ENCODE results near the gene LTF.
"Not testable (repeated sequence)": the region's sequence is repeated elsewhere in the genome, so short reads cannot be mapped to it uniquely, and the experiment has no call there.

Gene LTF

GRCh38 chr3:46398186-46398955, 66.3 kb downstream of the LTF start:
- H3K27ac ChIP-seq: no peak overlapping the region

GRCh38 chr3:46397111-46397510, 67.6 kb downstream of the LTF start:
- TF ChIP-seq CTCF (conservative IDR thresholded peaks at IDR 0.05): no peak
- H3K27ac ChIP-seq: no peak overlapping the region

More at GRCh38 chr3:46398186-46398955, 66.3 kb downstream of the LTF start:
- no peak for TF ChIP-seq CTCF (conservative IDR thresholded peaks at IDR 0.05)

GRCh38 chr3:46395766-46396530, 68.8 kb downstream of the LTF start:
- no peak overlapping the region for H3K27ac ChIP-seq
- no peak for TF ChIP-seq CTCF (conservative IDR thresholded peaks at IDR 0.05)

- TF ChIP-seq CTCF (conservative IDR thresholded peaks at IDR 0.05): no peak; the same call in 1 of the 2 replicates
- H3K27ac ChIP-seq: no peak overlapping the region
Observed at GRCh38 chr3:46395210-46395661, 69.5 kb downstream of the LTF start.

DNA sequence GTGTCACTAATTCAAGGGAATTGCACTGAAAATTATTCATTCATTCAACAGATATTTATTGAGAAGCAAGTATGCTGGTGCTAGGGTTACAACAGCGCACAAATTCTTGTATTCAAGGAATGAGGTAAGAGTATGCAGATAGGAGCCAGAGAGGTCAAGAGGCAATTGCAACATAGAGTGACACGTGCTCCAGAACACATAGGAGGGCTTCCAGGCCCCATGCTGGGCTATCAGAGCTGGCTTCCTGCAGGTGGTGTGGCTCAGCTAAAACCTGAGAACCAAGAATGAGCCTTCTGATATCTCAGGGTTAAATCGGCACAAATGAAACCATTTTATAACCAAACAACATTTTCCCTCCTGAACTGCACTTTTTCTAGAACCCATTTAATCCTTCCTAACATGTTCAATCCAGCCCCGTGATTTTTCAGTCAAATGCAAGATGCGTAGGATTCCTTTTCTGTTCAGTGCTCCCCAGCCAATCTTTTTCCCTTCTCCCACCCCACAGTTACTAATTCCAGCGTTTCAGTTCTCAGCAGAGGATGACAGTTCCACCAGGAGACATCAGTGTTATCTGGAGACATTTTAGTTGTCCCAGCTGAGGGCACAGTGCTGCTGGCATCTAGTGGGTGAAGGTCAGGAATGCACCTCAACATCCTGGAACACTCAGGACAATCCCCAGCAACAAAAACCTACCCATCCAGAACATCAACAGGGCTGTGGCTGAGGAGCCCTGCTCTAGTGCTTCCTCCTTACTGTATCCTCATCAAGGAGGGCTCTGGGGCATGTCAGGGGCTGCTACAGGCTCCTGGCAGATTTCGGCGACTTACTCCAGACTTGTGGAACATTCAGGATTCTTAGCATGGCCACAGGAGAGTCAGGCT, 70.9 kb downstream of the LTF start:
- TF ChIP-seq CTCF (conservative IDR thresholded peaks at IDR 0.05): no peak

GRCh38 chr3:46393011-46393410, 71.7 kb downstream of the LTF start:
- H3K27ac ChIP-seq: no peak overlapping the region
- TF ChIP-seq CTCF (conservative IDR thresholded peaks at IDR 0.05): no peak

More for the DNA sequence above, 70.9 kb downstream of the LTF start:
- H3K27ac ChIP-seq: no peak overlapping the region

DNA sequence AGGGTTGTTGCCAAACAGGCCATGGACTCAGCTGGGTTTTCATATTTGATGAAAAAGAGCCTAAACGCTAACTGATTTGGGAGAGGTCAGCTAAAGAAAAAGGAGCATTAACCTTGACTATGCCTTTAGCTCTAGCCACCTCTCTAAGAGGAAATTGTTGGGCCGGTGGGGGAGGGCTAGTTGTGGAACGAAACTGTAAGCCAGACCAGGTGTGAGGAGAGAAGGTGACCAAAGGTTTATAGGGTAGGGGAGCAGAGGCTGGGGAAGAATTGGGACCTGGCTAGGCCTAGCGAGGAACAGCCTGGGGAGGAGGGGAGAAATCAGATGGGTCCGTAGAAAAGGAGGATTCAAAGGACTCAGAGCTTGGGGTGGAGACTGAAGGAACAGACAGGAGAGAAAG, 73.2 kb downstream of the LTF start:
- H3K27ac ChIP-seq: not testable (repeated sequence)
